ENCODE data around the gene OTOGL. TPM values are rescaled to one million over a fixed set of nuclear protein-coding genes. Genes with fewer than 3 reads are reported as not detected.

OTOGL gene
- total RNA-seq: under 1 TPM in 3 of 4 donors, not detected in 1; 0.03 to 0.10 (median 0.04) TPM

- Histone ChIP-seq H3K27ac (no peak within 1 kb of the TSS), H3K4me1 (no peaks in the 10 kb centered on the region)
These were observed at the start of gene OTOGL for GRCh38 chr12:80099259-80099658. OTOGL (plus strand) TSS chr12:80099537; CDS start chr12:80209432, 109,895 bp downstream.

GRCh38 chr12:80050236-80050635 lies 49.1 kb upstream of the OTOGL start:
- no peak for ATAC-seq
- Histone ChIP-seq H3K36me3 (no peaks in the 10 kb centered on the region), H3K4me1 (no peaks in the 10 kb centered on the region), H3K9me3 (no peaks in the 10 kb centered on the region), H3K27me3 (no peaks in the 10 kb centered on the region), H3K27ac (no peak overlapping the region), H3K4me3 (no peak overlapping the region)
- in situ Hi-C loops (cut with MboI; ENCODE audit: low sequenced_read_pairs in 4 of 4): no loop called here
- intact Hi-C loops (cut with DNase I; ENCODE audit: low total_unique reads): no loop called here
- TF ChIP-seq POLR2A (IDR thresholded peaks at IDR 0.05) (no peak), CTCF (IDR thresholded peaks at IDR 0.05 in 4 of 5, conservative IDR thresholded peaks at IDR 0.05 in 1 of 5) (no peak)
- DNase-seq: no peak

More at GRCh38 chr12:80099259-80099658, at the start of gene OTOGL:
- in situ Hi-C loops (cut with MboI; ENCODE audit: low sequenced_read_pairs in 4 of 4) (no loop called here), intact Hi-C loops (cut with DNase I; ENCODE audit: low total_unique reads) (no loop called here)
- H3K27me3 ChIP-seq: no peaks in the 10 kb centered on the region
- H3K4me3 ChIP-seq: no peak within 1 kb of the TSS
- no peaks in the 10 kb centered on the region for H3K9me3 ChIP-seq
- TF ChIP-seq CTCF (IDR thresholded peaks at IDR 0.05 in 4 of 5, conservative IDR thresholded peaks at IDR 0.05 in 1 of 5): no peak
- ATAC-seq (no peak), DNase-seq (no peak)
- H3K36me3 ChIP-seq: no peaks in the 10 kb centered on the region

- intact Hi-C loops (cut with DNase I; ENCODE audit: low total_unique reads): no loop called here
These were observed 46.1 kb upstream of the OTOGL start for GRCh38 chr12:80053051-80053790.

GRCh38 chr12:80056232-80056631 lies 43.1 kb upstream of the OTOGL start:
- in situ Hi-C loops (cut with MboI; ENCODE audit: low sequenced_read_pairs in 4 of 4): no loop called here
- intact Hi-C loops (cut with DNase I; ENCODE audit: low total_unique reads): no loop called here
- H3K4me1 ChIP-seq: peaks cover 0 to 6% of the 10 kb centered on the region in 2 donors
- no peak overlapping the region for H3K27ac ChIP-seq
- H3K36me3 ChIP-seq: no peaks in the 10 kb centered on the region
- H3K4me3 ChIP-seq: no peak overlapping the region
- DNase-seq: no peak
- no peaks in the 10 kb centered on the region for H3K27me3 ChIP-seq
- H3K9me3 ChIP-seq: no peaks in the 10 kb centered on the region
- TF ChIP-seq POLR2A (IDR thresholded peaks at IDR 0.05) (no peak), CTCF (IDR thresholded peaks at IDR 0.05 in 4 of 5, conservative IDR thresholded peaks at IDR 0.05 in 1 of 5) (no peak)
- ATAC-seq: no peak

More at GRCh38 chr12:80053051-80053790, 46.1 kb upstream of the OTOGL start:
- Histone ChIP-seq H3K27ac (peak overlapping the region in 2 of 4 donors; percentile 35 to 40), H3K9me3 (no peaks in the 10 kb centered on the region), H3K4me3 (no peak overlapping the region), H3K27me3 (no peaks in the 10 kb centered on the region), H3K4me1 (peaks cover 0 to 6% of the 10 kb centered on the region in 2 donors), H3K36me3 (no peaks in the 10 kb centered on the region)
- ATAC-seq (peak; percentile 55 to 68), DNase-seq (peak; percentile 24 to 25)
- TF ChIP-seq POLR2A (IDR thresholded peaks at IDR 0.05): no peak
- TF ChIP-seq CTCF (IDR thresholded peaks at IDR 0.05 in 4 of 5, conservative IDR thresholded peaks at IDR 0.05 in 1 of 5): no peak
- in situ Hi-C loops (cut with MboI; ENCODE audit: low sequenced_read_pairs in 4 of 4): no loop called here
